GM19043 (cell line): ENCODE data around the gene TMEM178A.

Experiments
- ATAC-seq: cut with Tn5 transposase; IDR thresholded peaks from one replicate; pipeline ENCODE4 v1.9.1; 2021; ENCODE audit warnings: low read depth; ENCODE audit not compliant: unreplicated experiment

The TMEM178A gene

DNA sequence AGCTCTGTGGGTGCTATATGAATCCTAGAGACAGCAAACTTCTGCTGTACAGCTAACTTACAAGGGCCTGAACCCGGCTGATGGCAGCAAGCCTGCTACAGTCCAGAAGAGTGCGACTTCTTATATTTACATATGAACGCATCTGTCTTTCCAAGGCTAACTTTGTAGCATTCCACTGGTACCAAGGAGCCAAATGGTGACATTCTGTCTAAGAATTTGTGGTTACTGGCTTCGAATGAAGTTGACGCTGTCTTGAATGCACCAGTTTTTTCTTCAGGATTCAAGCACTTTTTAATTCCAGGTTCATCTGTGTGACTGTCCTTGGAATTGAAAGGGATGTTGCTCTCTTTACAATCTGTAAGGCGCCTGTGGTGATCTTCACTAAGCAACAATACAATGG is 70.9 kb downstream of the TMEM178A start:
- ATAC-seq: no peak

DNA sequence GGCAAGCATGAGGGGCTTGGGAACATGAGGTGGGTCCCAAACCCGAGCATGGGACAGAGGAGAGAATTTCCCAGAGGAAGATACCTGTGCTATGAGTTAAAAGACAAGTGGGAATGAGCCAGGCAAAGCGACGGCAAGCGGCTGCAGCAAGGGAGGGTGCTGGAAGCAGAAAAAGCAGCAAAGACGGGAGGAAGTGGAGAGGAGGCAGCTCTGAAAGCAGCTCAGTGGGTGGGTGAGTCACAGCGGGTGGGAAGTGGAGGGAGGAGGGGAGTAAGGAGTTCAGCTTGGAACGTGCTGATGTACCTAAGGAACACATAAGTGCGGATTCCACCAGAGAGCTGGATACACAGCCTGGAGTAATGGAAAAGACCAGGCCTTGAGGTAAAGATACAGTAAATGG is 71.9 kb downstream of the TMEM178A start:
- ATAC-seq: no peak

DNA sequence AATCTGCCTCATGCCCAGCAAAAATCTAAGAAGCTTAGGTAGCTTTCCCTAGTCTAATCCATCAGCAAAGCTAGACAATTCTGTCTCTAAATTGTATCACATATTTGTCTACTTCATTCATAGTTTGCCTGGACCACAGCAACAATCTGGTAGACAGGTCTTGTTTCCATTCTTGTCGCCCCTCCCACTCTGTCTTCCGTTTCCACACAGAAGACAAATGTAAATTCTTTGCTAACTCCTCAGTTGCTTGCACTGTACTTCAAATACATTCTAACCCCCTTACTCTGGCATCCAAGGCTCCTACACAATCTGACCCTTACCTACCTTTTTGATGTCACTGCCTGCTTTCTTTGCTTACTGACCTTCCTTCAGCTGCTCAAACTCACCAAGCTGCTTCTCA is 73.2 kb downstream of the TMEM178A start:
- no peak for ATAC-seq

DNA sequence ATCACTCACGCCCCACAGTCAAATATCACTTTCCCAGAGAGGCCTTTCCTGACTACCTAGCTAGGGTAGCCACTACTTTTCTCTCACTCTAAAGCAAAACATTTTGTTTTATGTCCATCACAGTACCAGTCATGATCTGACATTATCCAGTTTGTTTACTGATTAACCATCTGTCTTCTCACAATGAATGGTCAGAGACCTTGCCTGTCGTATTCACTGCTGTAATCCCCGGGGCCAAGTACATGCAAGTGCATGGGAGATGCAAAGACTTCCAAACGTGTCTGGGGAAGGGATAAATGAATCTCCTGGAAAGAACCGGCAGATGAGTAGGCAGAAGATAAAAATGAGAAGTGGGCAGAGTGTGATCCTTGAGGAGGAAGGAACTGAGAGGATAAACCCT is 73.7 kb downstream of the TMEM178A start:
- ATAC-seq: no peak

DNA sequence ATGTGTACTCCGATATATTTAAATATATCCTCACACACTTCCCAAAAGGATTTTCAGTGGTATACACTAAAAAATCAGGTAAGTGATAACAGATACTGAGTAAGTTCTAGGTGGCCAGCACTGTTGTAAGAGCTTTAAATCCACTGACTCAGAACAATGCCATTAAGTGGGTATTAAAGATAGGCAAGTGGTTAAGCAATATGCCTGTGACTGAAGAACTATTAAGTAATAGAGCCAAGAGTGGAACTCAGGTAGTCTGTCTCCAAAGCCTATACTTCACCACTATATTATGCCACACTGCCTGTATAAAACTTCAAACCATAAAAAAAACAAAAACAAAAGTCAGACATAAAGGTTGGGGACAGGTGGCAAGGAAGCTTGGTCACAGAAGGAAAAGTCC is 76.2 kb downstream of the TMEM178A start:
- ATAC-seq: no peak

DNA sequence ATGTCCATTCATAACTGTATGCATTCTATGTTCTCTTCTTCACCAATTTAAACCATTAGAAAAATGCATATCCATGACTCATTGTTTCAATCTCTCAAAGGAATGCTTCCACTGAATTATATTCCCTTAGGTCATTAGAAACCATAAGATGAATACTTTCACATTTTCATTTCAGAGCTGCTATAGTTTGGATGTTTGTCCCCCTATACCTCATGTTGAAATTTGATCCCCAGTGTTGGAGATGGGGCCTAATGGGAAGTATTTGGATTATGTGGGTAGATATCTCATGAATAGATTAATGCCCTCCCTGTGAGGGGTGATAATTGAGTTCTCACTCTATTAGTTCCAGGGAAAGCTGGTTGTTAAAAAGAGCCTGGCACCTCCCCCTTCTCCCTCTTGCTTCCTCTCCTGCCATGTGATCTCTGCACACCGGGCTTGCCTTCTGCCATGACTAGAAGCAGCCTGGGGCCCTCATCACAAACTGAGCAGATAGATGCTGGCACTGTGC is 77.6 kb downstream of the TMEM178A start:
- no peak for ATAC-seq

DNA sequence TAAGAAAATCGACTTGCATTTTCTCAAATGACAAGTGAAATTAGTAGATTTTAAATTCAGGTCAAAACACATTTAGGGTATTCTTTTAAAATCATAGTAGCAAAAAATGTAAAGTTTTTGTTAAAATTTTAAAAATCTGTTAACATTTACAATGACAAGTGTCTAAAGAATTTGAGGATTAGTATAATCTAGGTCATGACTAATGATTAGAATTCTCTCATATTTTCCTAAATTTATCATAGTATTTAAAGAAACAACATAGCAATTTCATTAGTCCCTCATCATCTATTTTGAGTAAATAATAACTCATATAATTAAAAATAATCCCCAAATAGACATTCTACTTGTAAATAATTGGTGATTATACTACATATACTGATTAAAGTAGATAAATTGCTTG is 89.7 kb downstream of the TMEM178A start:
- no peak for ATAC-seq

DNA sequence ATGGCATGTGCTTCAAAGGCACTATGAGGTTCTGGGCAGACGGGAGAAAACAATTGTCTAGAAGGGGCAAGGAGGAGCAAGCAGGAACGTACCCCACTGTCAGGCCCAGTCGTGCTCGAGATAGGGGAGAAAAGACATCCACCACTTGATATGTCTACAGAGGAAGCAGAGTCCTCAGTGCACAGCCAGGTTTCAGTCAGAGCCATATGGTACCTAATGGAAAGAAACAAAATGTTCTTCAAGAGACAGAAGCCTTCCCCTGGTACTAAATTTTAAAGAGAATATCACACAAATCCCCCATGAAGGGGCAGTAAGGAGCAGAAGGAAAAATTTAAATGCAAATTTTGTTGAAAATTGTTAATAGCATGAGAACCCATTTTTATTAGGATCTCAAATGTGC is 91.4 kb downstream of the TMEM178A start:
- ATAC-seq: no peak

DNA sequence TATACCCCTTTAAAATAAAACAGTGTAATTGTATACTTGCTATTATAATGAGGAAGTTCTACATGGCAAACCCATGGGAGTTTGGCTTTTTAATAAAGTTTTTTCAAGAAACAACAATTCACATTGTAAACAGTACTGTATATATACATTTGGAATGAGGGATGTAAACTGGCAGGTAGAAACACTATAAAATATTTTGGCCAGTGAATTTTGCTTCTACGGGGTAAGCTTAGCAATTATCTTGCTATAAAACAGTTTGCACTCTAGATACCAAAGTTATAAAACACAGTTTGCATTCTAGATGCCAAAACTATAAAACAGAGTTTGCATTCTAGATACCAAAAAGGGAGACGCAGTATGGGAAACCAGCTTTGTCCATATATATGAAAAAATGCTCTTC is 96.7 kb downstream of the TMEM178A start:
- ATAC-seq: no peak
